PFSK-1 (cell line): ENCODE measurements around the gene SLC26A11.
A peak's percentile ranks its signal among the peaks of the same experiment; 100 is the strongest.

Experiments used
- FOXP2 ChIP-seq: optimal IDR thresholded peaks from 2 replicates; pipeline ENCODE3; 2011; ENCODE audit warnings: borderline replicate concordance, control low read depth, inconsistent platforms; ENCODE audit not compliant: insufficient read depth; ENCODE audit errors: extremely low read length, extremely low read depth
- POLR2AphosphoS5 ChIP-seq: IDR thresholded peaks from 2 replicates; pipeline ENCODE4 v1.6.1; 2012; ENCODE audit warnings: low read depth, mild to moderate bottlenecking, control low read depth, low read length, moderate library complexity
- REST ChIP-seq, 2 experiments: IDR thresholded peaks; 2 replicates each; pipeline versions ENCODE4 v1.6.1 to v1.8.0; 2011 to 2012; ENCODE audit warnings: low read depth in 2 of 2, low read length in 2 of 2, control low read depth in 1 of 2, inconsistent platforms in 1 of 2, mild to moderate bottlenecking in 1 of 2, moderate library complexity in 1 of 2; ENCODE audit not compliant: insufficient read depth in 1 of 2
- SIN3A ChIP-seq: IDR thresholded peaks from 2 replicates; pipeline ENCODE4 v1.6.1; 2012; ENCODE audit warnings: mild to moderate bottlenecking, low read length, moderate library complexity, borderline replicate concordance; ENCODE audit not compliant: insufficient read depth
- TAF1 ChIP-seq: IDR thresholded peaks from 2 replicates; pipeline ENCODE4 v1.6.1; 2012; ENCODE audit warnings: low read length, control low read depth, borderline replicate concordance; ENCODE audit not compliant: insufficient read depth

SLC26A11 gene

DNA sequence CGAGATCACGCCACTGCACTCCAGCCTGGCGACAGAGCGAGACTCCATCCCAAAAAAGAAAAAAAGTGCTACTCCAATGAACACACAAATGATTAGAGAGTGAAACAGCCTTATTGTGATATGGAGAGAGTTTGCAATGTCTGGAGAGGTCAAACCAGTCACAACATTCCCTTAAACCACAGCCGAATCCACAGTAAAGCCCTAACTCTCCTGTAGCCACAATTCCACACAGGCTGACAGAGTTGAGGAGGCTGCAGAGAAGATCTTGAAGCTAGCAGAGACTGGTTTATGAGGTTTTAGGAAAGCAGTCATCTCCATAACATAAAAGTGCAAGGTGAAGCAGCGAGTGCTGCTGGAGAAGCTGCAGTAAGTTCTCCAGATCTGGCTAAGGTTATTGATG lies 47.2 kb downstream of the SLC26A11 start:
- no peak for TF ChIP-seq SIN3A
- TF ChIP-seq TAF1, result no peak
- no peak for TF ChIP-seq POLR2AphosphoS5
- no peak for TF ChIP-seq REST (IDR thresholded peaks at IDR 0.05; ENCODE audit: insufficient read depth in 1 of 2, low read depth in 2 of 2, low read length in 2 of 2)
- TF ChIP-seq FOXP2, result no peak

- TF ChIP-seq FOXP2 (no peak), POLR2AphosphoS5 (no peak), REST (IDR thresholded peaks at IDR 0.05; ENCODE audit: insufficient read depth in 1 of 2, low read depth in 2 of 2, low read length in 2 of 2) (no peak), SIN3A (no peak), TAF1 (no peak)
These were observed 48.2 kb downstream of the SLC26A11 start for GRCh38 chr17:80268427-80268826.

- no peak for TF ChIP-seq REST (IDR thresholded peaks at IDR 0.05; ENCODE audit: insufficient read depth in 1 of 2, low read depth in 2 of 2, low read length in 2 of 2)
These were observed 49.2 kb downstream of the SLC26A11 start for GRCh38 chr17:80269405-80269807.

DNA sequence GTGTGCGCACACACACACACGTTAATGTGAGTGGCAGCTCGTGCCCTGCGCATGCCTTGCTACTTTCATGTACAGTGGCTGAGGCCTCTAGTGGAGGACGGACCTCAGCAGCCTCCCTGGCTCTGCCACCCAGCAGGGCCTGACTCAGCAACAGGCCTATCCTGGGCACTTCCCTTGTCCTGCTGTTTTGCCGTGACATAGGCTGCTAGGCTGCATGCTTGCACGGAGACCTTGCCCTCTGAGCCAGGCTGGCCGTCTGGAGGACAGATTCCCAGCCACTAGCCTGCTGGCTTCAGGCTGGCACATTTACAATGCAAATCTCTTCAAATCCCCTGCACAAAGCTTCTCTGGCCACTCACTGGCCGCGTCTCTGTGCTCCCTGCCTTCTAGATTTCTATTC lies 49.9 kb downstream of the SLC26A11 start:
- no peak for TF ChIP-seq POLR2AphosphoS5

- TF ChIP-seq REST (IDR thresholded peaks at IDR 0.05; ENCODE audit: insufficient read depth in 1 of 2, low read depth in 2 of 2, low read length in 2 of 2) (no peak), TAF1 (peak; percentile 38; the same call in 1 of the 2 replicates)
These were observed 50.6 kb downstream of the SLC26A11 start for GRCh38 chr17:80270836-80271235.

GRCh38 chr17:80272366-80272765 lies 52.1 kb downstream of the SLC26A11 start:
- TF ChIP-seq POLR2AphosphoS5, result no peak
- no peak for TF ChIP-seq FOXP2
- no peak for TF ChIP-seq TAF1
- no peak for TF ChIP-seq REST (IDR thresholded peaks at IDR 0.05; ENCODE audit: insufficient read depth in 1 of 2, low read depth in 2 of 2, low read length in 2 of 2)
- TF ChIP-seq SIN3A, result no peak
